SK-N-MC (cell line): ENCODE data around the gene PRCP.

Source experiments
- DNase-seq: peaks from one replicate; pipeline ENCODE4 v3.0.0-alpha.2; 2011; ENCODE audit warnings: low read depth, low spot score
- H3K27ac ChIP-seq: fragments of 200-600 bp; sonication (generic); 2 replicates; pipeline ENCODE4 v1.5.1; 2016; ENCODE audit warnings: mixed run types
- H3K36me3 ChIP-seq: fragments of 200-600 bp; sonication (generic); 2 replicates; pipeline ENCODE4 v1.6.1; 2017; ENCODE audit warnings: antibody characterized with exemption, low read length, mixed read lengths; ENCODE audit not compliant: insufficient read depth
- H3K4me3 ChIP-seq: fragments of 200-600 bp; sonication (generic); 2 replicates; pipeline ENCODE4 v1.5.1; 2016
- H3K9ac ChIP-seq: fragments of 200-600 bp; sonication (generic); 2 replicates; pipeline ENCODE4 v1.8.0; 2017; ENCODE audit warnings: mixed run types, mixed read lengths; ENCODE audit not compliant: insufficient read length
- H3K9me3 ChIP-seq: fragments of 200-600 bp; sonication (generic); 2 replicates; pipeline ENCODE4 v1.6.1; 2017; ENCODE audit warnings: low read depth, mild to moderate bottlenecking, antibody characterized with exemption, low read length, moderate library complexity, mixed read lengths
- EZH2 ChIP-seq: fragments of 200-600 bp; sonication (generic); IDR thresholded peaks from one replicate; pipeline ENCODE4 v1.6.1; 2017; ENCODE audit warnings: antibody characterized with exemption
- FOXP2 ChIP-seq: optimal IDR thresholded peaks from 2 replicates; pipeline ENCODE3; 2011; ENCODE audit warnings: mild to moderate bottlenecking, moderate library complexity; ENCODE audit not compliant: insufficient read depth; ENCODE audit errors: extremely low read length, control extremely low read depth
- POLR2AphosphoS5 ChIP-seq: IDR thresholded peaks from 2 replicates; pipeline ENCODE4 v1.6.1; 2012; ENCODE audit warnings: mild to moderate bottlenecking, low read depth, low read length, borderline replicate concordance

Gene PRCP

DNA sequence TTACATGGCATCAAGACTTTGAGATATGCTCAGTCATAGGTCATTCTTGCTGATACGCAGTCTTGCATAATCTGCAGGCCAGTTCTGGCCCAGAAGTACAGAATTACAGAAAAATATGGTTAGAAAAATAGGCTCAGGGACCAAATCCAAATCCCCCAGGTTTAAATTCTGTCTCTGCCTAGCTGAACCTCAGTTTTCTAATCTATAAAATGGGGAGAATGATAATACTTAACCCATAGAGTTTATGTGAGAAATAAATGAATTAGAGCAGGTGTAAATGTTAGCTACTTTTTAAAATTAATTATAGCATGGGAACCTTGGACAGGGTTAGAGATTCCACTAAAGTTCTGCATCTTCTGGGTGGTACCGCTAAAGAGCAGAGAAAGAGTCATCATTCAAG is 114.2 kb downstream of the PRCP start:
- TF ChIP-seq POLR2AphosphoS5, result no peak
- TF ChIP-seq EZH2, result no peak
- no peak for TF ChIP-seq FOXP2
- H3K9ac ChIP-seq, result no peak overlapping the region

DNA sequence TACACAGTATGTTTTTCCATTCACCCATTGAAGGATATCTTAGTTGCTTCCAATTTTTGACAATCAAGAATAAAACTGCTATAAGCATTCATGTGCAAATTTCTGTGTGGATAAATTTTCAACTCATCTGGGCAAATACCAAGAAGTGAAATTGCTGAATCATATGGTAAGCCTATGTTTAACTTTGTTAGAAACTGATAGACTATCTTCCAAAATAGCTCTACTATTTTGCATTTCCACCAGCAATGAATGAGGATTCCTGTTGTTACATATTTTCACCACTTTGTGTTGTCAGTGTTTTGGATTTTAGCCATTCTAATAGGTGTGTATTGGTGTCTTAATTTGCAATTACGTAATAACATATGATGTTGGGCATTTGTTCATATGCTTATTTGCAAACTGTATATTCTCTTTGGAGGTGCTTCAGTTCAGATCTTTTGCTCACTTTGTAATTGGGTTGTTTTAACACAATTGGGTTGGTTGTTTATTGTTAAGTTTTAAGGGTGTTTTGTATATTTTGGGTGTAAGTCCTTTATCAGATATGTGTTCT is 117.3 kb downstream of the PRCP start:
- H3K36me3 ChIP-seq, result no peaks in the 10 kb centered on the region
- TF ChIP-seq FOXP2 (no peak), EZH2 (no peak), POLR2AphosphoS5 (no peak)
- no peak overlapping the region for H3K27ac ChIP-seq
- no peaks in the 10 kb centered on the region for H3K9me3 ChIP-seq
- no peak overlapping the region for H3K4me3 ChIP-seq
- DNase-seq, result no peak
- H3K9ac ChIP-seq, result no peak overlapping the region

More for the DNA sequence above, 114.2 kb downstream of the PRCP start:
- DNase-seq, result no peak
- Histone ChIP-seq H3K27ac (no peak overlapping the region), H3K36me3 (no peaks in the 10 kb centered on the region), H3K9me3 (no peaks in the 10 kb centered on the region), H3K4me3 (no peak overlapping the region)

GRCh38 chr11:82778776-82779175 is 121.5 kb downstream of the PRCP start:
- no peak for TF ChIP-seq POLR2AphosphoS5

DNA sequence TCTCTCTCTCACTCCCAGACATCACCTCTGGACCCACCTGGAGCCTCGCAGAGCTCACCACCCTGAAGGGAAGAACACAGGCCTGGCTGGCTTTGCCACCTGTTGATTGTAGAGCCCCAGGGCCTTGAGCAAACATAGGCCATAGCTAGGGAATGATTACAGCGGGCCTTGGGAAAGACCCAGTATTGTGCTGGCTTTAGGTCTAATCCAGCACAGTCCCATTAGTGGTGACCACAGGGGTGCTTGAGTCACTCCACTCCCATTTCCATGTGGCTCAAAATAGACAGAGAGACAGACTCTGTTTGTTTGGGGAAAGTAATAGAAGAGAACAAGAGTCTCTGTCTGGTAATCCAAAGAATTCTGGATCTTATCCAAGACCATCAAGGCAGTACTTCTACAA is 123.9 kb downstream of the PRCP start:
- TF ChIP-seq EZH2 (no peak), POLR2AphosphoS5 (no peak), FOXP2 (no peak)
- Histone ChIP-seq H3K9me3 (0 out of 2 replicates have a peak, but pooled peaks cover 4% of the 10 kb centered on the region), H3K27ac (no peak overlapping the region), H3K36me3 (no peaks in the 10 kb centered on the region), H3K4me3 (no peak overlapping the region), H3K9ac (no peak overlapping the region)
- no peak for DNase-seq

More at GRCh38 chr11:82778776-82779175, 121.5 kb downstream of the PRCP start:
- Histone ChIP-seq H3K4me3 (no peak overlapping the region), H3K9ac (no peak overlapping the region), H3K36me3 (no peaks in the 10 kb centered on the region), H3K27ac (no peak overlapping the region), H3K9me3 (0 out of 2 replicates have a peak, but pooled peaks cover 4% of the 10 kb centered on the region)
- DNase-seq, result no peak

- H3K4me3 ChIP-seq, result no peak overlapping the region
- no peak overlapping the region for H3K9ac ChIP-seq
- no peak for DNase-seq
- TF ChIP-seq POLR2AphosphoS5 (no peak), EZH2 (no peak), FOXP2 (no peak)
- no peak overlapping the region for H3K27ac ChIP-seq
- H3K9me3 ChIP-seq, result 0 out of 2 replicates have a peak, but pooled peaks cover 4% of the 10 kb centered on the region
- no peaks in the 10 kb centered on the region for H3K36me3 ChIP-seq
Observed at GRCh38 chr11:82775736-82776346, 124.4 kb downstream of the PRCP start.

GRCh38 chr11:82775218-82775617 is 125.0 kb downstream of the PRCP start:
- DNase-seq, result no peak
- Histone ChIP-seq H3K9me3 (0 out of 2 replicates have a peak, but pooled peaks cover 4% of the 10 kb centered on the region), H3K36me3 (no peaks in the 10 kb centered on the region), H3K9ac (no peak overlapping the region), H3K27ac (no peak overlapping the region), H3K4me3 (no peak overlapping the region)
- TF ChIP-seq FOXP2, result no peak
